CD4-positive, alpha-beta T cell (primary cell): ENCODE results near the gene BCLAF1. TPM values are rescaled to one million over a fixed set of nuclear protein-coding genes. Genes with fewer than 3 reads are reported as not detected.

Experiments
- ATAC-seq: fragments of 200-7000 bp; cut with Tn5 transposase; one replicate; pipeline ENCODE4 v1.10.0; 2022; ENCODE audit warnings: mild to moderate bottlenecking; ENCODE audit not compliant: poor library complexity
- CTCF ChIA-PET: fragments of 350-600 bp; sonication (Branson Sonifier 250); formaldehyde crosslinking; loops from one replicate; lab custom pipeline; 2021; ENCODE audit warnings: antibody characterized with exemption, inconsistent platforms; lab: Charles Lee
- POLR2A ChIA-PET: fragments of 350-600 bp; sonication (Branson Sonifier 250); formaldehyde crosslinking; loops from one replicate; lab custom pipeline; 2021; ENCODE audit warnings: antibody characterized with exemption, inconsistent platforms; lab: Charles Lee
- DNase-seq, 14 experiments: peaks; one replicate each; pipeline ENCODE4 v3.0.0-alpha.2; 2013 to 2020; ENCODE audit warnings: mixed read lengths in 2 of 14
- H3K27ac ChIP-seq, 2 donors: one replicate each; pipeline versions ENCODE4 v1.5.1 to v1.7.0; 2013; ENCODE audit warnings: low read length in 2 of 2, low read depth in 1 of 2, mild to moderate bottlenecking in 1 of 2
- H3K27me3 ChIP-seq, 2 experiments: 1 replicate in 1 of 2; 2 replicates in 1 of 2; pipeline versions ENCODE4 v1.6.1 to v1.7.0; 2013; ENCODE audit warnings: low read length in 2 of 2, control low read depth in 1 of 2, mild to moderate bottlenecking in 1 of 2, moderate library complexity in 1 of 2; ENCODE audit not compliant: insufficient read depth in 2 of 2, control insufficient read depth in 1 of 2
- H3K36me3 ChIP-seq: one replicate; pipeline ENCODE4 v1.6.1; 2013; ENCODE audit warnings: low read length, control low read depth; ENCODE audit not compliant: insufficient read depth
- H3K4me1 ChIP-seq: one replicate; pipeline ENCODE4 v1.6.1; 2013; ENCODE audit warnings: low read length, control low read depth; ENCODE audit not compliant: insufficient read depth
- H3K4me3 ChIP-seq: one replicate; pipeline ENCODE4 v1.5.1; 2013; ENCODE audit warnings: mild to moderate bottlenecking, low read length, moderate library complexity
- H3K9me3 ChIP-seq, 2 experiments: 1 replicate in 1 of 2; 2 replicates in 1 of 2; pipeline versions ENCODE4 v1.6.1 to v1.7.0; 2013; ENCODE audit warnings: low read length in 2 of 2, mild to moderate bottlenecking in 2 of 2, control low read depth in 1 of 2, moderate library complexity in 1 of 2; ENCODE audit not compliant: control insufficient read depth in 1 of 2, insufficient read depth in 1 of 2
- H3K27ac Mint-ChIP-seq: one replicate; pipeline ENCODE4 v1.8.0; 2020; ENCODE audit warnings: mixed read lengths
- H3K27me3 Mint-ChIP-seq: one replicate; pipeline ENCODE4 v1.8.0; 2021; ENCODE audit warnings: mixed read lengths
- H3K36me3 Mint-ChIP-seq: one replicate; pipeline ENCODE4 v1.8.0; 2021; ENCODE audit warnings: low read depth, mixed read lengths
- H3K4me1 Mint-ChIP-seq: one replicate; pipeline ENCODE4 v1.8.0; 2021; ENCODE audit warnings: low read depth, mixed read lengths
- H3K4me3 Mint-ChIP-seq: one replicate; pipeline ENCODE4 v1.8.0; 2020; ENCODE audit warnings: mild to moderate bottlenecking, mixed read lengths
- H3K9me3 Mint-ChIP-seq: one replicate; pipeline ENCODE4 v1.8.0; 2020; ENCODE audit warnings: mixed read lengths
- intact Hi-C, 2 experiments: fragments of 100-400 bp; cut with DNase I in 1 of 2; cut with micrococcal nuclease in 1 of 2; formaldehyde crosslinking; loops; one replicate each; pipeline versions ENCODE4 v1.15.1 to v1.9.0; 2023 to 2025; cut with DNase I, micrococcal nuclease
- total RNA-seq, 174 experiments: library from RNA in 2 of 174; stranded (reverse) in 2 of 174; gene quantifications; one replicate each; pipeline ENCODE4 v1.2.3 and lab custom pipeline; 2021 to 2026
- TF ChIP-seq, protein P1 (sequence below): fragments of 200-600 bp; IDR thresholded peaks from one replicate; pipeline ENCODE4 v1.8.0; 2022; ENCODE audit warnings: antibody characterized with exemption, mild to moderate bottlenecking

Gene BCLAF1
- total RNA-seq, 2 experiments from 2014 or later = 484 to 501 TPM

- DNase-seq (no peak), ATAC-seq (no peak)
- H3K27ac Mint-ChIP-seq = no peak overlapping the region
- no peak overlapping the region for H3K4me3 ChIP-seq
- H3K36me3 ChIP-seq = no peaks in the 10 kb centered on the region
- H3K4me3 Mint-ChIP-seq = no peak overlapping the region
- ChIA-PET CTCF (no interaction called here), POLR2A (interaction anchor here (4.6 kb wide), 1 partner anchor 29 kb away, joined by 36 read pairs; the partner anchor contains the start of gene BCLAF1)
- H3K36me3 Mint-ChIP-seq = no peaks in the 10 kb centered on the region
- H3K9me3 Mint-ChIP-seq = no peaks in the 10 kb centered on the region
- no peaks in the 10 kb centered on the region for H3K4me1 Mint-ChIP-seq
- H3K27me3 ChIP-seq = no peaks in the 10 kb centered on the region
- H3K9me3 ChIP-seq = no peaks in the 10 kb centered on the region
- intact Hi-C loops = loop anchor here (2.0 to 5.0 kb wide), 7 partner anchors 36 to 814 kb away; partner anchors contain the start of gene MTFR2 (in 2 of the 2)
- TF ChIP-seq, protein P1, sequence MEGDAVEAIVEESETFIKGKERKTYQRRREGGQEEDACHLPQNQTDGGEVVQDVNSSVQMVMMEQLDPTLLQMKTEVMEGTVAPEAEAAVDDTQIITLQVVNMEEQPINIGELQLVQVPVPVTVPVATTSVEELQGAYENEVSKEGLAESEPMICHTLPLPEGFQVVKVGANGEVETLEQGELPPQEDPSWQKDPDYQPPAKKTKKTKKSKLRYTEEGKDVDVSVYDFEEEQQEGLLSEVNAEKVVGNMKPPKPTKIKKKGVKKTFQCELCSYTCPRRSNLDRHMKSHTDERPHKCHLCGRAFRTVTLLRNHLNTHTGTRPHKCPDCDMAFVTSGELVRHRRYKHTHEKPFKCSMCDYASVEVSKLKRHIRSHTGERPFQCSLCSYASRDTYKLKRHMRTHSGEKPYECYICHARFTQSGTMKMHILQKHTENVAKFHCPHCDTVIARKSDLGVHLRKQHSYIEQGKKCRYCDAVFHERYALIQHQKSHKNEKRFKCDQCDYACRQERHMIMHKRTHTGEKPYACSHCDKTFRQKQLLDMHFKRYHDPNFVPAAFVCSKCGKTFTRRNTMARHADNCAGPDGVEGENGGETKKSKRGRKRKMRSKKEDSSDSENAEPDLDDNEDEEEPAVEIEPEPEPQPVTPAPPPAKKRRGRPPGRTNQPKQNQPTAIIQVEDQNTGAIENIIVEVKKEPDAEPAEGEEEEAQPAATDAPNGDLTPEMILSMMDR = no peak
- H3K27me3 Mint-ChIP-seq = no peaks in the 10 kb centered on the region
- H3K27ac ChIP-seq = no peak overlapping the region
- H3K4me1 ChIP-seq = no peaks in the 10 kb centered on the region
Measured at GRCh38 chr6:136318676-136319075, 29.0 kb upstream of the BCLAF1 start.

DNA sequence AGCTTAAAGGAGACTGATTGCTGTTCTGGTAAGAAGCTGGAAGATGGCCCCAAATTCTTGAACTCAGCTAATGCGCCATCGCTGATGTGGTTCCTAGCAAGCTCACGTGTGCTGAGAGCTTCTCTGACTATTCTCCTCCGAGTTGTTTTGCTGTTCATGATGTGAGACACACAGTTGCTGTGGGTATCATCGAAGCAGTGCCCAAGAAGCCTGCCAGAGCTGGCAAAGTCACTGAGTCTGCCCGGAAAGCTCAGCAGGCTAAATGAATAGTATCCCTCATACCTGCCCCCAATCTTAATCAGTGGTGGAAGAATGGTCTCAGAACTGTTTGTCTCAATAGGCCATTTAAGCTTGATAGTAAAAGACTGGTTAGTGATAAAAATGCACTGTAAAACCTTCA lies 28.3 kb upstream of the BCLAF1 start:
- Histone ChIP-seq H3K4me1 (no peaks in the 10 kb centered on the region), H3K27me3 (no peaks in the 10 kb centered on the region), H3K9me3 (no peaks in the 10 kb centered on the region), H3K36me3 (no peaks in the 10 kb centered on the region), H3K4me3 (no peak overlapping the region), H3K27ac (no peak overlapping the region)
- TF ChIP-seq, protein P1 = no peak
- DNase-seq (no peak), ATAC-seq (no peak)
- ChIA-PET POLR2A (interaction anchor here (4.6 kb wide), 1 partner anchor 28 kb away, joined by 36 read pairs; the partner anchor contains the start of gene BCLAF1), CTCF (interaction anchor here (1.2 to 2.0 kb wide), 8 partner anchors 26 to 762 kb away, joined by 3 to 26 read pairs (median 9); partner anchors contain the start of genes BCLAF1 and MTFR2)
- H3K36me3 Mint-ChIP-seq = no peaks in the 10 kb centered on the region
- no peaks in the 10 kb centered on the region for H3K9me3 Mint-ChIP-seq
- no peaks in the 10 kb centered on the region for H3K27me3 Mint-ChIP-seq
- no peak overlapping the region for H3K27ac Mint-ChIP-seq
- no peak overlapping the region for H3K4me3 Mint-ChIP-seq
- no peaks in the 10 kb centered on the region for H3K4me1 Mint-ChIP-seq
- intact Hi-C loops = loop anchor here (1.0 to 5.0 kb wide), 11 partner anchors 30 to 867 kb away; partner anchors contain the start of gene MTFR2 (in 2 of the 2)

DNA sequence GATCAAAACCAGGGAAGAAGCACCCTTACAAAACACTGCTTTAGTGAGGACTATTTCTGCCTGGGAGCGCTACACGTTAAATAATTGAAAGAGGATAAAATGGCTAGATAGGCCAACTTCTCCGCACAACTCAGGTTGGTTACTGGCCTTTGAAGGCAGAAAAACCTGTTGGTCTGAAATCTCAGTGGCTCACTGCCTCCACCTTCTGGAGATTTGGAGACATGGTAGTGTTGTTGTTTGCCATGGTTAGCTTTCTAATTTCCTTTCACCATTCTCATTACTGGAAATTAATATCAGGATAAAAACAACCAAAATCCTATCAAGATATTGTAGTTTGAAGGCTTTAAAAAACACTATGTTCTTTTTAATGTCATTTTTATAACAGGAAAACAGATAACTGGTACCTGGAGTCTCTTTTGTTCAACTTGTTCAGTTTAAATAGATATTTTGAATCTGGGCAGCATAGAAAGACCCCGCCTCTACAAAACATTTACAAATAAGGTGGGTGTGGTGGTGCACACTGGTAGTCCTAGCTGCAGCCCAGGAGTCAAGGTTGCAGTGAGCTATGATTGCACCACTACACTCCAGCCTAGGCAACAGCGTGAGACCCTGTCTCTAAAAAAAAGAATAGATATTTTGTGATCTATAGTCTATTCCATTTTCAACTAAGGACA lies 27.5 kb upstream of the BCLAF1 start:
- Histone ChIP-seq H3K27me3 (no peaks in the 10 kb centered on the region), H3K4me1 (no peaks in the 10 kb centered on the region), H3K4me3 (no peak overlapping the region), H3K9me3 (no peaks in the 10 kb centered on the region), H3K36me3 (no peaks in the 10 kb centered on the region), H3K27ac (no peak overlapping the region)
- no peaks in the 10 kb centered on the region for H3K27me3 Mint-ChIP-seq
- intact Hi-C loops = loop anchor here (1.0 to 5.0 kb wide), 8 partner anchors 29 to 866 kb away; partner anchors contain the start of gene MTFR2 (in 2 of the 2)
- H3K4me1 Mint-ChIP-seq = no peaks in the 10 kb centered on the region
- DNase-seq = peak; percentile 33 to 87 (median 50)
- H3K9me3 Mint-ChIP-seq = no peaks in the 10 kb centered on the region
- ChIA-PET POLR2A (interaction anchor here (4.6 kb wide), 1 partner anchor 28 kb away, joined by 36 read pairs; the partner anchor contains the start of gene BCLAF1), CTCF (interaction anchor here (0.6 to 2.0 kb wide), 22 partner anchors 9 to 869 kb away, joined by 3 to 26 read pairs (median 5); partner anchors contain the start of genes BCLAF1 and MTFR2)
- ATAC-seq = peak; percentile 99
- no peak overlapping the region for H3K27ac Mint-ChIP-seq
- TF ChIP-seq, protein P1 = peak; percentile 83
- H3K4me3 Mint-ChIP-seq = no peak overlapping the region
- no peaks in the 10 kb centered on the region for H3K36me3 Mint-ChIP-seq
